ENCODE results near the gene NAAA. TPM values are rescaled to one million over a fixed set of nuclear protein-coding genes. Genes with fewer than 3 reads are reported as not detected.
"Not testable (repeated sequence)": the region's sequence is repeated elsewhere in the genome, so short reads cannot be mapped to it uniquely, and the experiment has no call there.

The NAAA gene
- total and polyA plus RNA-seq, 4 donors, result 8.1 to 47.3 (median 29.7) TPM

DNA sequence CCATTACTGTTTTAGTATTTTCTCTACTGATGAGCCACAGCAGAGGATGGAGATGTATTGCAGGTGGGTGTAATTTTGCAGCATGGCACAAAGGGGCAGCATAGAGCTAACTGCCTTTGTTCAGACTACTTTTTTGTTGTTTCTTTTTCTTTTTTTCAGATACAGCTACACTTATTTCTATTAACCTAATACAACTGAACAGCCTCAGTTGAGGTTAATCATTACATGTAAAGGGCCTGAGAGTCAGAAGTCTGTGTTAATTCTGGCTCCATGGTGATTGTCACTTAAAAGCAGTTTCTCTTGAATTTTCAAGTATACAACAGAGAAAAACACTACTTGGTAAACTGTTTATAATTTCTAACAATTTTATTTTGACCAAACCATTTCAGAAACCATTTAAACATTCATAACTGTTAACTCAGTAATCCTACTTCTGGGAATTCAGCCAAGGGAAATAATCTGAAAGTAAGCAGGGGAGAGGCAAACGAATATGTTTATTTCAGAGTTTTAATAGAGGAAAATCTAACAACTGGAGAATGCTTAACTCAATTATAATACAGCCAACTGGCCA, 24.6 kb downstream of the NAAA start:
- peak; percentile 37 to 76 (median 73) for DNase-seq
- Histone ChIP-seq H3K9ac (ENCODE audit: insufficient read depth in 1 of 2, low read length in 2 of 2) (no peak overlapping the region), H3K9me3 (ENCODE audit: control insufficient read depth in 4 of 4, insufficient read depth in 3 of 4, low read length in 3 of 4) (no peaks in the 10 kb centered on the region), H3K4me1 (ENCODE audit: control insufficient read depth in 5 of 5, insufficient read depth in 5 of 5, low read length in 5 of 5) (peaks cover 0 to 8% (median 0%) of the 10 kb centered on the region in 5 donors), H3K27ac (ENCODE audit: low read depth in 1 of 2, low read length in 1 of 2) (no peak overlapping the region), H3K4me3 (no peak overlapping the region), H3K36me3 (ENCODE audit: control insufficient read depth in 4 of 4, insufficient read depth in 4 of 4, low read length in 4 of 4) (peaks cover 0 to 14% (median 0%) of the 10 kb centered on the region in 4 donors), H3K27me3 (ENCODE audit: control insufficient read depth in 3 of 3, insufficient read depth in 3 of 3, low read length in 2 of 3) (no peaks in the 10 kb centered on the region)
- ATAC-seq (ENCODE audit: insufficient read depth, low FRiP score), result peak; percentile 75
- TF ChIP-seq, protein P1, sequence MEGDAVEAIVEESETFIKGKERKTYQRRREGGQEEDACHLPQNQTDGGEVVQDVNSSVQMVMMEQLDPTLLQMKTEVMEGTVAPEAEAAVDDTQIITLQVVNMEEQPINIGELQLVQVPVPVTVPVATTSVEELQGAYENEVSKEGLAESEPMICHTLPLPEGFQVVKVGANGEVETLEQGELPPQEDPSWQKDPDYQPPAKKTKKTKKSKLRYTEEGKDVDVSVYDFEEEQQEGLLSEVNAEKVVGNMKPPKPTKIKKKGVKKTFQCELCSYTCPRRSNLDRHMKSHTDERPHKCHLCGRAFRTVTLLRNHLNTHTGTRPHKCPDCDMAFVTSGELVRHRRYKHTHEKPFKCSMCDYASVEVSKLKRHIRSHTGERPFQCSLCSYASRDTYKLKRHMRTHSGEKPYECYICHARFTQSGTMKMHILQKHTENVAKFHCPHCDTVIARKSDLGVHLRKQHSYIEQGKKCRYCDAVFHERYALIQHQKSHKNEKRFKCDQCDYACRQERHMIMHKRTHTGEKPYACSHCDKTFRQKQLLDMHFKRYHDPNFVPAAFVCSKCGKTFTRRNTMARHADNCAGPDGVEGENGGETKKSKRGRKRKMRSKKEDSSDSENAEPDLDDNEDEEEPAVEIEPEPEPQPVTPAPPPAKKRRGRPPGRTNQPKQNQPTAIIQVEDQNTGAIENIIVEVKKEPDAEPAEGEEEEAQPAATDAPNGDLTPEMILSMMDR (IDR thresholded peaks at IDR 0.05; ENCODE audit: control extremely low read depth, extremely low read depth), result peak; percentile 62
- 24 to 46% methylated on average over 1 of the region's 1 CpG for WGBS, 2 donors

DNA sequence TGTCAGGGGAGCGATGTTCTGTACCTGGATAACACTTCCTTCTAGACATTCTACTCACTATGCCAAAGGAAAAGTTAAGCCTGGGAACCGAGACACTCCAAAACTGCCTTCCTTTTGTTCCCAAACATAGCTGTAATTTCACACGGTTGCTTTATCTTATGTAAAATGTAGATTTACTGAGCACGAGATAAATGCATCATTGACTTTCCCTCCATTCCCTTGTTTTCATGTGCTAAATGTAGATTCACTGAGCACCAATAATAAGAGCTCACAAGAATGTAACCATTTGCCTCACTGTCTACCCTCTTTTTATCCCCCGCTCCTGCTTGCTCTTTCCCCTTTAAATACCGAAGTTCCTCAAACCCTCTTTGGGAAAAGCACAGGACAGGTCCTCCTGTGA, 27.8 kb downstream of the NAAA start:
- WGBS, 2 donors, result 66 to 67% methylated on average over 6 of the region's 6 CpGs
- no peaks in the 10 kb centered on the region for H3K27me3 ChIP-seq (ENCODE audit: control insufficient read depth in 3 of 3, insufficient read depth in 3 of 3, low read length in 2 of 3)
- DNase-seq (no peak), ATAC-seq (ENCODE audit: insufficient read depth, low FRiP score) (no peak)
- H3K9me3 ChIP-seq (ENCODE audit: control insufficient read depth in 4 of 4, insufficient read depth in 3 of 4, low read length in 3 of 4), result peaks cover 0 to 3% (median 0%) of the 10 kb centered on the region in 4 donors
- H3K4me3 ChIP-seq, result no peak overlapping the region
- peaks cover 0 to 8% (median 0%) of the 10 kb centered on the region in 5 donors for H3K4me1 ChIP-seq (ENCODE audit: control insufficient read depth in 5 of 5, insufficient read depth in 5 of 5, low read length in 5 of 5)
- peaks cover 0 to 4% (median 0%) of the 10 kb centered on the region in 4 donors for H3K36me3 ChIP-seq (ENCODE audit: control insufficient read depth in 4 of 4, insufficient read depth in 4 of 4, low read length in 4 of 4)
- TF ChIP-seq, protein P1 (IDR thresholded peaks at IDR 0.05; ENCODE audit: control extremely low read depth, extremely low read depth), result no peak
- no peak overlapping the region for H3K9ac ChIP-seq (ENCODE audit: insufficient read depth in 1 of 2, low read length in 2 of 2)
- H3K27ac ChIP-seq (ENCODE audit: low read depth in 1 of 2, low read length in 1 of 2), result no peak overlapping the region

DNA sequence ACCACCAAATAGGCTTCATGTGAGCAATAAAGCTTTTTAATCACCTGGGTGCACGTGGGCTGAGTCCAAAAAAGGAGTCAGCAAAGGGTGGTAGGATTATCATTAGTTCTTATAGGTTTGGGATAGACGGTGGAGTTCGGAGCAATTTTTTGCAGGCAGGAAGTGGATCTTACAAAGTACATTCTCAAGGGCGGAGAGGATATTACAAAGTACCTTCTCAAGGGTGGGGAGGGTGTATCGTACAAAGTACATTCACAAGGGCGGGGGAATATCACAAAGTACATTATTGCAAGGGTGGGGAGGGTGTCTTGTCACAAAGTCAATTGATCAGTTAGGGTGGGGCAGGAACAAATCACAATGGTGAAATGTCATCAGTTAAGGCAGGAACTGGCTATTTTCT, 30.0 kb downstream of the NAAA start:
- ATAC-seq (ENCODE audit: insufficient read depth, low FRiP score); H3K36me3 ChIP-seq (ENCODE audit: control insufficient read depth in 4 of 4, insufficient read depth in 4 of 4, low read length in 4 of 4); DNase-seq; H3K4me3 ChIP-seq; H3K9ac ChIP-seq (ENCODE audit: insufficient read depth in 1 of 2, low read length in 2 of 2); H3K9me3 ChIP-seq (ENCODE audit: control insufficient read depth in 4 of 4, insufficient read depth in 3 of 4, low read length in 3 of 4); H3K27me3 ChIP-seq (ENCODE audit: control insufficient read depth in 3 of 3, insufficient read depth in 3 of 3, low read length in 2 of 3); H3K27ac ChIP-seq (ENCODE audit: low read depth in 1 of 2, low read length in 1 of 2); H3K4me1 ChIP-seq (ENCODE audit: control insufficient read depth in 5 of 5, insufficient read depth in 5 of 5, low read length in 5 of 5): not testable (repeated sequence)
- WGBS, 2 donors, result 87 to 93% methylated on average over 6 of the region's 6 CpGs

DNA sequence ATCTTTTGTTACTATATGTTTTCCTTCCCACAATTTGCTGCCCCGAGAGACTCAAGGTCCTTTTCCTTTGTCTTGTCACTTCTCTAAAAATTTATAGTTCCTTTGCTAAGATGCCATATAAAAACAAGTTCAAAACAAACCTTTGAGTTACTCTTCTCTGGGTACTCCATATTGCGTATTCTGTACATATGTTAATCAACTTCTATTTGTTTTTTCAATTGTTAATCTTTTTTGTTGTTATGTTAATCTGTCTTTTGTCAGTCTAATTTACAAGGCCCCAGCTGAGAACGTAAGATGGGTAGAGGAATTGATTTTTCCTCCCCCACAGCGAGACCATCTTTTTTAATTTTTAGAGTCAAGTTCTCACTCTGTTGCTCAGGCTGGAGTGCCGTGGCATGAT, 31.4 kb downstream of the NAAA start:
- no peak for ATAC-seq (ENCODE audit: insufficient read depth, low FRiP score)
- DNase-seq, result no peak
- no peak overlapping the region for H3K4me3 ChIP-seq
- TF ChIP-seq, protein P1 (IDR thresholded peaks at IDR 0.05; ENCODE audit: control extremely low read depth, extremely low read depth), result no peak
- no peak overlapping the region for H3K9ac ChIP-seq (ENCODE audit: insufficient read depth in 1 of 2, low read length in 2 of 2)
- H3K9me3 ChIP-seq (ENCODE audit: control insufficient read depth in 4 of 4, insufficient read depth in 3 of 4, low read length in 3 of 4), result peaks cover 0 to 3% (median 0%) of the 10 kb centered on the region in 4 donors
- peaks cover 0 to 8% (median 0%) of the 10 kb centered on the region in 5 donors for H3K4me1 ChIP-seq (ENCODE audit: control insufficient read depth in 5 of 5, insufficient read depth in 5 of 5, low read length in 5 of 5)
- no peaks in the 10 kb centered on the region for H3K27me3 ChIP-seq (ENCODE audit: control insufficient read depth in 3 of 3, insufficient read depth in 3 of 3, low read length in 2 of 3)
- H3K36me3 ChIP-seq (ENCODE audit: control insufficient read depth in 4 of 4, insufficient read depth in 4 of 4, low read length in 4 of 4), result no peaks in the 10 kb centered on the region
- 82 to 83% methylated on average over 5 of the region's 5 CpGs for WGBS, 2 donors
- H3K27ac ChIP-seq (ENCODE audit: low read depth in 1 of 2, low read length in 1 of 2), result no peak overlapping the region
